ENCODE data around the gene SCYL1. TPM values are rescaled to one million over a fixed set of nuclear protein-coding genes. Genes with fewer than 3 reads are reported as not detected.

SCYL1 gene
- total RNA-seq, 1 donor from 2014 or later: 79.4 TPM

- Mint-ChIP-seq H3K4me3 (peak overlapping the region; percentile 20), H3K27me3 (peaks cover under 1% of the 10 kb centered on the region), H3K9me3 (no peaks in the 10 kb centered on the region), H3K36me3 (peaks cover 8% of the 10 kb centered on the region), H3K27ac (peak overlapping the region; percentile 39), H3K4me1 (ENCODE audit: unreplicated experiment) (peaks cover 50% of the 10 kb centered on the region)
- no peak for DNase-seq (ENCODE audit: extremely low spot score, unreplicated experiment)
- no peak for TF ChIP-seq CTCF (conservative IDR thresholded peaks at IDR 0.05)
These were observed 29.4 kb downstream of the SCYL1 start for GRCh38 chr11:65554057-65554818.

GRCh38 chr11:65554842-65555430 lies 30.1 kb downstream of the SCYL1 start:
- no peak for TF ChIP-seq CTCF (conservative IDR thresholded peaks at IDR 0.05)
- H3K9me3 Mint-ChIP-seq: no peaks in the 10 kb centered on the region
- peaks cover 8% of the 10 kb centered on the region for H3K36me3 Mint-ChIP-seq
- H3K4me1 Mint-ChIP-seq (ENCODE audit: unreplicated experiment): peaks cover 53% of the 10 kb centered on the region
- H3K4me3 Mint-ChIP-seq: peak overlapping the region; percentile 17
- peaks cover under 1% of the 10 kb centered on the region for H3K27me3 Mint-ChIP-seq
- H3K27ac Mint-ChIP-seq: peak overlapping the region; percentile 88
- DNase-seq (ENCODE audit: extremely low spot score, unreplicated experiment): no peak

GRCh38 chr11:65555693-65556231 lies 30.9 kb downstream of the SCYL1 start:
- Mint-ChIP-seq H3K27ac (peak overlapping the region; percentile 88), H3K9me3 (no peaks in the 10 kb centered on the region), H3K27me3 (peaks cover 2% of the 10 kb centered on the region), H3K36me3 (peaks cover 7% of the 10 kb centered on the region), H3K4me3 (peak overlapping the region; percentile 80), H3K4me1 (ENCODE audit: unreplicated experiment) (peaks cover 59% of the 10 kb centered on the region)
- DNase-seq (ENCODE audit: extremely low spot score, unreplicated experiment): no peak
- TF ChIP-seq CTCF (conservative IDR thresholded peaks at IDR 0.05): no peak

DNA sequence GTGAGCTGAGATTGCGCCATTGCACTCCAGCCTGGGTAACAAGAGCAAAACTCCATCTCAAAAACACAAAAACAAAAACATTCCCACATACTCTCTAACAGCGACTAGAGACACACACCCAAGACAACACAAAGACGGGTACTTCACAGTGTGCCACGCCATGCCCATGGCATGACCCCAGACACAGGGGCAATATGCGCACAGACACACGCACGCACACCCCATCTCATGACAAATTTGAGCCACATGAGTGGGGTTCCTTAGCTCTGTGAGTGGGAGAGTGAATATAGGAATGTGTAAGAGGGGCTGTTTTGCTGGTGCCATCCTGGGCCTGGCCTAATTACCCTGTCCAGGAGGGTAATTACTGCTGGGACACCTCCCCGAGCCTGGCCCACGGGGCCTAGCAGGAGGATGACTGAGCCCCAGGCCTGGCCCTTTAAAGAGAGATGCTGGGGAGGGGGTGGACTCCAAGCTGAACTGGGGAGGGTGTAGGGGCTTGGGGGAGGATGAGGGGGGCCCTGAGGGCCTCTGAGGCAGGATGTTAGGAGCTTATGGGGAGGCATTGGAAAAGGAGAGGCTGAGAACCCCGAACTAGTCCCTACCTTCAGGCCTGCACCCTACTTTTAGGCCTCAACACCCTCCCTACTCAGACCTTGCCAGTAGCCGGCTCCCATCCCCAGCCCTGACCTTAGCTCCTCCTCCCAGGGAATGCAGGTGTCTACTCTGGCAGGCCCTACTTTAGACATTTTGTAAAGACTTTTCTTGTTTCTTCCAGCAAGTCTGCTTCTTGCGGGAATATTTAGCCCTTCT lies 31.8 kb downstream of the SCYL1 start:
- peaks cover 54% of the 10 kb centered on the region for H3K4me1 Mint-ChIP-seq (ENCODE audit: unreplicated experiment)
- DNase-seq (ENCODE audit: extremely low spot score, unreplicated experiment): no peak
- peaks cover 2% of the 10 kb centered on the region for H3K27me3 Mint-ChIP-seq
- peak overlapping the region; percentile 86 for H3K4me3 Mint-ChIP-seq
- no peaks in the 10 kb centered on the region for H3K9me3 Mint-ChIP-seq
- no peak for TF ChIP-seq CTCF (conservative IDR thresholded peaks at IDR 0.05)
- peaks cover 5% of the 10 kb centered on the region for H3K36me3 Mint-ChIP-seq
- H3K27ac Mint-ChIP-seq: peak overlapping the region; percentile 89

DNA sequence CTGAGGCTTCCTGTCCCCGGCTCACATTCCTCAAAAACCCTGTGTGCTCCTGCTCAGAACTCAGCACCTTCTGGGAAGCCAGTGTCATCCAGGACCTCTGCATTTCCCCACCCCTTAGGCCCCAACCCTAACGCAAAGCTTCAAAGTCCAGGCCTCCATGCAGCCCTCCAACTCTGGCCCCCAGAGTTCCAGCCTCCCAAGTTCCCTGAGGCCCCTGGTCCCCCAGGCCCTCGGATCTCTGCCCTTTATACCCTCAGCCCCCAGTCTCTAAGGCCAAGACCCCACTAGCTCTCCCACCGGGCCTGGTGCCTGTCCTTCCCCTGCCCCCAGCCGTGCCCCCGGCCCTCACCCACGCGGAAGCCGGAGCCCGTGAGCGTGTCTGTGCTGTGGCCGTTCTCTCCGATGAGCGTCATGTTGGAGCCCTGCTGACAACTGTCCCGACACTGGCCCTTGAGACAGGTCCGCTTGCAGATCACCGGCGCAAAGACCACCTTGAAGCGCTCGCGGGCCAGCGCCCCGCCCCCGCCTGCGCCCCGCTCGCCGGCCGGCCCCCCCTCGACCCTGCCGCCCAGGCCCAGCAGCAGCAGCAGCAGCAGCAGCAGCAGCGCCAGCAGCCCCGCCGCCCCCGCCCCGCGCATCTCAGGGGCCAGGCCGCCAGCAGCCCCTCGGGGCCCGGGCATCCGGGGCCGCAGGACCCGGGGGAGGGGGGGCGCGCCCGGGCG lies 32.6 kb downstream of the SCYL1 start:
- peak overlapping the region; percentile 89 for H3K27ac Mint-ChIP-seq
- peaks cover 2% of the 10 kb centered on the region for H3K36me3 Mint-ChIP-seq

More for the DNA sequence above, 32.6 kb downstream of the SCYL1 start:
- Mint-ChIP-seq H3K9me3 (no peaks in the 10 kb centered on the region), H3K4me3 (peak overlapping the region; percentile 86), H3K4me1 (ENCODE audit: unreplicated experiment) (peaks cover 49% of the 10 kb centered on the region), H3K27me3 (peaks cover 2% of the 10 kb centered on the region)
- no peak for TF ChIP-seq CTCF (conservative IDR thresholded peaks at IDR 0.05)
- DNase-seq (ENCODE audit: extremely low spot score, unreplicated experiment): no peak

Data from type B pancreatic cell (in vitro differentiated cells).